Measurements from ENCODE around the gene ATG4A.

Gene ATG4A

GRCh38 chrX:108130889-108131288, 39.3 kb downstream of the ATG4A start:
- no peak for TF ChIP-seq CTCF (IDR thresholded peaks at IDR 0.05; ENCODE audit: low read depth, low read length, missing control alignments)
- DNase-seq (ENCODE audit: extremely low read depth, low read depth): no peak
- H3K4me3 ChIP-seq (replicated peaks; ENCODE audit: low read depth, low read length): no peak overlapping the region

GRCh38 chrX:108131471-108131870, 39.9 kb downstream of the ATG4A start:
- DNase-seq (ENCODE audit: extremely low read depth, low read depth): no peak
- TF ChIP-seq CTCF (IDR thresholded peaks at IDR 0.05; ENCODE audit: low read depth, low read length, missing control alignments): no peak

GRCh38 chrX:108132034-108132433, 40.5 kb downstream of the ATG4A start:
- no peak for DNase-seq (ENCODE audit: extremely low read depth, low read depth)
- no peak for TF ChIP-seq CTCF (IDR thresholded peaks at IDR 0.05; ENCODE audit: low read depth, low read length, missing control alignments)

More at GRCh38 chrX:108131471-108131870, 39.9 kb downstream of the ATG4A start:
- no peak overlapping the region for H3K4me3 ChIP-seq (replicated peaks; ENCODE audit: low read depth, low read length)

GRCh38 chrX:108132876-108133275, 41.3 kb downstream of the ATG4A start:
- no peak for TF ChIP-seq CTCF (IDR thresholded peaks at IDR 0.05; ENCODE audit: low read depth, low read length, missing control alignments)
- no peak overlapping the region for H3K4me3 ChIP-seq (replicated peaks; ENCODE audit: low read depth, low read length)
- no peak for DNase-seq (ENCODE audit: extremely low read depth, low read depth)

More at GRCh38 chrX:108132034-108132433, 40.5 kb downstream of the ATG4A start:
- H3K4me3 ChIP-seq (replicated peaks; ENCODE audit: low read depth, low read length): no peak overlapping the region

- DNase-seq (ENCODE audit: extremely low read depth, low read depth): no peak
- no peak for TF ChIP-seq CTCF (IDR thresholded peaks at IDR 0.05; ENCODE audit: low read depth, low read length, missing control alignments)
- H3K4me3 ChIP-seq (replicated peaks; ENCODE audit: low read depth, low read length): no peak overlapping the region
These were observed 43.1 kb downstream of the ATG4A start for GRCh38 chrX:108134724-108135123.

GRCh38 chrX:108138814-108139702, 47.5 kb downstream of the ATG4A start:
- DNase-seq (ENCODE audit: extremely low read depth, low read depth): no peak
- no peak overlapping the region for H3K4me3 ChIP-seq (replicated peaks; ENCODE audit: low read depth, low read length)
- TF ChIP-seq CTCF (IDR thresholded peaks at IDR 0.05; ENCODE audit: low read depth, low read length, missing control alignments): peak; percentile 49
